Caco-2 (cell line): ENCODE data around the gene EHBP1. TPM values are rescaled to one million over a fixed set of nuclear protein-coding genes. Genes with fewer than 3 reads are reported as not detected.

Experiments
- BruUV-seq: library from RNA; stranded (reverse); fragments of 400-500 nt; replicated peaks from 2 replicates; lab custom pipeline; 2021; lab: Mats Ljungman, UMichigan
- CTCF ChIA-PET: fragments of 300-600 bp; sonication (Branson Sonifier 250); formaldehyde crosslinking; loops from one replicate; lab custom pipeline; 2022; ENCODE audit warnings: antibody characterized with exemption; lab: Charles Lee
- POLR2A ChIA-PET: fragments of 300-600 bp; sonication (Branson Sonifier 250); formaldehyde crosslinking; loops from one replicate; lab custom pipeline; 2022; ENCODE audit warnings: antibody characterized with exemption; lab: Charles Lee
- DNase-seq, 2 experiments: peaks; one replicate each; pipeline versions ENCODE4 v3.0.0 to v3.0.0-alpha.2; 2020 to 2022
- H3K27me3 ChIP-seq: replicated peaks from 2 replicates; pipeline ENCODE4 v1.6.0; 2011; ENCODE audit warnings: low read length; ENCODE audit not compliant: control insufficient read depth, insufficient read depth
- H3K36me3 ChIP-seq: 2 replicates; pipeline ENCODE4 v1.5.1; 2011; ENCODE audit warnings: low read length; ENCODE audit not compliant: control insufficient read depth, insufficient read depth
- H3K4me1 ChIP-seq: fragments of 250-450 bp; sonication (Bioruptor Pico); 2 replicates; pipeline ENCODE4 v1.5.1; 2020; ENCODE audit warnings: mild to moderate bottlenecking
- H3K4me3 ChIP-seq: 2 replicates; pipeline ENCODE4 v1.5.1; 2011; ENCODE audit warnings: low read depth, mild to moderate bottlenecking, control low read depth, low read length
- H3K9me3 ChIP-seq: fragments of 250-450 bp; sonication (Bioruptor Pico); 2 replicates; pipeline ENCODE4 v1.5.1; 2020; ENCODE audit warnings: mild to moderate bottlenecking, moderate library complexity
- H3K27ac Mint-ChIP-seq: one replicate; pipeline ENCODE4 v1.8.0; 2022; ENCODE audit warnings: mixed read lengths; ENCODE audit not compliant: unreplicated experiment
- H3K27me3 Mint-ChIP-seq: one replicate; pipeline ENCODE4 v1.8.0; 2022; ENCODE audit warnings: mixed read lengths; ENCODE audit not compliant: insufficient read depth, unreplicated experiment
- H3K36me3 Mint-ChIP-seq: one replicate; pipeline ENCODE4 v1.8.0; 2022; ENCODE audit warnings: mild to moderate bottlenecking, mixed read lengths; ENCODE audit not compliant: insufficient read depth, unreplicated experiment
- H3K4me1 Mint-ChIP-seq: one replicate; pipeline ENCODE4 v1.8.0; 2022; ENCODE audit warnings: low read depth, mixed read lengths; ENCODE audit not compliant: unreplicated experiment
- H3K4me3 Mint-ChIP-seq: one replicate; pipeline ENCODE4 v1.8.0; 2022; ENCODE audit warnings: mild to moderate bottlenecking, moderate library complexity, mixed read lengths; ENCODE audit not compliant: unreplicated experiment
- H3K9me3 Mint-ChIP-seq: one replicate; pipeline ENCODE4 v1.8.0; 2022; ENCODE audit warnings: mixed read lengths; ENCODE audit not compliant: unreplicated experiment
- CTCF ChIP-seq, 2 experiments: fragments of 200-600 bp in 1 of 2; IDR thresholded peaks; 1 replicate in 1 of 2; 2 replicates in 1 of 2; pipeline versions ENCODE4 v1.5.1 to v1.8.0; 2011 to 2022; ENCODE audit warnings: antibody characterized with exemption in 1 of 2, control low read depth in 1 of 2, inconsistent platforms in 1 of 2, low read depth in 1 of 2, low read length in 1 of 2, mild to moderate bottlenecking in 1 of 2, moderate library complexity in 1 of 2; ENCODE audit not compliant: insufficient read depth in 1 of 2, severe bottlenecking in 1 of 2, unreplicated experiment in 1 of 2
- intact Hi-C: fragments of 100-400 bp; cut with micrococcal nuclease; formaldehyde crosslinking; loops from one replicate; pipeline ENCODE4 v1.10.0; 2022; ENCODE audit not compliant: unreplicated experiment
- total RNA-seq: library from RNA; stranded (reverse); gene quantifications from 2 replicates; pipeline ENCODE4 v1.2.3, GENCODE V29; 2022

EHBP1 gene
- total RNA-seq, 1 experiment from 2014 or later, result 120 TPM

DNA sequence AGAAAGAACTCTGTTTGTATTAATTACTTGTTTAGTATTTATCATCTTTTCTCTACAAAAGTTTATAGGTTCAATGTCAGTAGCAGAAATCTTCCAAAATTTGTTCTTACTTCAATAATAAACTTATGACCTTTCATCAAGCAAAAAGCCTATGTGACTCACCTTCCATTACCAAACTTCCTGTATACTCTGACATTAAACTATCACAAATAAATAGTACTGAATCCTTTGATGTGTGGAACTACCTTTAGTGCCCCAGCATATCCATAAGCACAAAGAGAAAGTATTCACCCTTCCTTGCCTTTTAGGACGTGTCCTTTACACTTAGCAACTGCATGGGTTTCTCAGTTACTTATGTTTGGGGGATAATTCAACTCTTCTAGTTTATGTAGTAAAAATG is 166.0 kb downstream of the EHBP1 start:
- POLR2A ChIA-PET, result no interaction called here
- Mint-ChIP-seq H3K9me3 (peaks cover 34% of the 10 kb centered on the region), H3K4me3 (no peak overlapping the region), H3K36me3 (peaks cover 76% of the 10 kb centered on the region), H3K4me1 (no peaks in the 10 kb centered on the region), H3K27ac (no peak overlapping the region), H3K27me3 (no peaks in the 10 kb centered on the region)
- no peak overlapping the region for H3K4me3 ChIP-seq
- no peak for TF ChIP-seq CTCF (IDR thresholded peaks at IDR 0.05; ENCODE audit: insufficient read depth in 1 of 2, low read depth in 1 of 2, low read length in 1 of 2, severe bottlenecking in 1 of 2, unreplicated experiment in 1 of 2)
- intact Hi-C loops, result no loop called here
- DNase-seq, result no peak
- H3K27me3 ChIP-seq, result no peaks in the 10 kb centered on the region
- peaks cover 6% of the 10 kb centered on the region; the same call in 1 of the 2 replicates for H3K36me3 ChIP-seq
- peaks cover 13% of the 10 kb centered on the region for H3K9me3 ChIP-seq
- CTCF ChIA-PET, result no interaction called here
- BruUV-seq, result no TSS peak
- no peaks in the 10 kb centered on the region for H3K4me1 ChIP-seq

DNA sequence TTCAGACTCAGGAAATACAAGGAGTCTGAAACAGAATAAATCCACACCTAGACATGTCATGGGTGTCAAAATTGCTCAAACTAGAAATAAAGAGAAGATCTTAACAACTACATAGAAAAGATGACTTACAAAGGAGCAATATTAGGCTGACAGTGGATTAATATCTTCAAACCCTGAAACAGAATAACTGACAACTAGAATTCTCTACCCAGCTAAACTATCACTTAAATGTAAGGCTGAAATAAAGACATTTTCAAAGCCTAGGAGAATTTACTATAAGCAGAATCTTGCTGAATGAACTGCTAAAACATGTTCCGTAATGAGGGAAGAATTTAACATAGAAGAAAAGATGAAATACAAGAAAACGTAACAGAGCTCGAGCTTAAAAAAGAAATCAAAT is 168.1 kb downstream of the EHBP1 start:
- BruUV-seq, result no TSS peak
- CTCF ChIA-PET, result no interaction called here
- Histone ChIP-seq H3K9me3 (peaks cover 13% of the 10 kb centered on the region), H3K4me1 (no peaks in the 10 kb centered on the region), H3K36me3 (peaks cover 11% of the 10 kb centered on the region), H3K27me3 (no peaks in the 10 kb centered on the region), H3K4me3 (no peak overlapping the region)
- Mint-ChIP-seq H3K4me3 (no peak overlapping the region), H3K27ac (no peak overlapping the region), H3K36me3 (peaks cover 83% of the 10 kb centered on the region), H3K4me1 (no peaks in the 10 kb centered on the region), H3K27me3 (no peaks in the 10 kb centered on the region), H3K9me3 (peaks cover 34% of the 10 kb centered on the region)
- intact Hi-C loops, result no loop called here
- no peak for DNase-seq
- TF ChIP-seq CTCF (IDR thresholded peaks at IDR 0.05; ENCODE audit: insufficient read depth in 1 of 2, low read depth in 1 of 2, low read length in 1 of 2, severe bottlenecking in 1 of 2, unreplicated experiment in 1 of 2), result no peak
- POLR2A ChIA-PET, result no interaction called here

- Mint-ChIP-seq H3K27me3 (no peaks in the 10 kb centered on the region), H3K4me3 (no peak overlapping the region), H3K4me1 (no peaks in the 10 kb centered on the region), H3K27ac (no peak overlapping the region), H3K36me3 (peaks cover 89% of the 10 kb centered on the region), H3K9me3 (peaks cover 37% of the 10 kb centered on the region)
- peaks cover 11% of the 10 kb centered on the region for H3K36me3 ChIP-seq
- H3K27me3 ChIP-seq, result no peaks in the 10 kb centered on the region
- H3K4me3 ChIP-seq, result no peak overlapping the region
- BruUV-seq, result no TSS peak
- no peak for DNase-seq
- POLR2A ChIA-PET, result no interaction called here
- no peaks in the 10 kb centered on the region for H3K4me1 ChIP-seq
- CTCF ChIA-PET, result no interaction called here
- intact Hi-C loops, result no loop called here
- no peak for TF ChIP-seq CTCF (IDR thresholded peaks at IDR 0.05; ENCODE audit: insufficient read depth in 1 of 2, low read depth in 1 of 2, low read length in 1 of 2, severe bottlenecking in 1 of 2, unreplicated experiment in 1 of 2)
- H3K9me3 ChIP-seq, result peaks cover 13% of the 10 kb centered on the region
Observed at GRCh38 chr2:62874881-62875383, 169.4 kb downstream of the EHBP1 start.
